Measurements from ENCODE around the gene GJB1. TPM values are rescaled to one million over a fixed set of nuclear protein-coding genes. Genes with fewer than 3 reads are reported as not detected.

Gene GJB1
- total and polyA plus RNA-seq, 11 donors, result not detected

GRCh38 chrX:71227370-71228062, 4.5 kb downstream of the GJB1 start:
- H3K4me1 ChIP-seq, result no peaks in the 10 kb centered on the region
- no peak for TF ChIP-seq CTCF (IDR thresholded peaks at IDR 0.05)
- no peak for TF ChIP-seq POLR2A (IDR thresholded peaks at IDR 0.05)
- peaks cover 0 to 3% (median 0%) of the 10 kb centered on the region in 9 donors for H3K27me3 ChIP-seq
- H3K27ac ChIP-seq, result no peak overlapping the region
- intact Hi-C loops (cut with DNase I), result no loop called here
- H3K36me3 ChIP-seq, result no peaks in the 10 kb centered on the region
- ATAC-seq (no peak), DNase-seq (no peak)
- no peak overlapping the region for H3K4me3 ChIP-seq
- no peaks in the 10 kb centered on the region for H3K9me3 ChIP-seq
- 71 to 88% (median 80%) methylated on average over 5 of the region's 5 CpGs for WGBS, 4 donors

- DNase-seq (no peak), ATAC-seq (no peak)
- TF ChIP-seq CTCF (IDR thresholded peaks at IDR 0.05) (no peak), POLR2A (IDR thresholded peaks at IDR 0.05) (no peak)
- Histone ChIP-seq H3K36me3 (no peaks in the 10 kb centered on the region), H3K27ac (no peak overlapping the region), H3K27me3 (no peaks in the 10 kb centered on the region), H3K4me1 (no peaks in the 10 kb centered on the region), H3K9me3 (no peaks in the 10 kb centered on the region), H3K4me3 (no peak overlapping the region)
- 90 to 100% (median 96%) methylated on average over 1 of the region's 1 CpG for WGBS, 4 donors
- intact Hi-C loops (cut with DNase I), result no loop called here
These were observed 5.1 kb downstream of the GJB1 start for GRCh38 chrX:71228063-71228642.

GRCh38 chrX:71235482-71235881, 12.5 kb downstream of the GJB1 start:
- whole genome bisulfite sequencing, 4 donors, result 74 to 79% (median 76%) methylated on average over 3 of the region's 3 CpGs

More at GRCh38 chrX:71235482-71235881, 12.5 kb downstream of the GJB1 start:
- no peak for TF ChIP-seq CTCF (IDR thresholded peaks at IDR 0.05)
- no peak for TF ChIP-seq POLR2A (IDR thresholded peaks at IDR 0.05)
- DNase-seq (no peak), ATAC-seq (no peak)
- Histone ChIP-seq H3K4me1 (no peaks in the 10 kb centered on the region), H3K36me3 (peaks cover 0 to 8% (median under 1%) of the 10 kb centered on the region in 9 donors), H3K27ac (no peak overlapping the region), H3K9me3 (no peaks in the 10 kb centered on the region), H3K27me3 (no peaks in the 10 kb centered on the region), H3K4me3 (no peak overlapping the region)
- intact Hi-C loops (cut with DNase I), result no loop called here

All from heart left ventricle (tissue), 16 donors.